Trophoblast cell (in vitro differentiated cells and primary cell): ENCODE results near the gene MID2.
"Not testable (repeated sequence)": the region's sequence is repeated elsewhere in the genome, so short reads cannot be mapped to it uniquely, and the experiment has no call there.

ENCODE experiments used
- DNase-seq, 2 donors: peaks; one replicate each; pipeline ENCODE4 v3.0.0-alpha.2; 2016
- H2AFZ ChIP-seq: 2 replicates; pipeline ENCODE4 v1.6.1; 2013; ENCODE audit warnings: low read length, moderate library complexity, mild to moderate bottlenecking; ENCODE audit not compliant: insufficient read depth, poor library complexity
- H2AK5ac ChIP-seq: 2 replicates; pipeline ENCODE4 v1.6.1; 2013; ENCODE audit warnings: mild to moderate bottlenecking, low read length
- H2BK120ac ChIP-seq: 2 replicates; pipeline ENCODE4 v1.6.1; 2013; ENCODE audit warnings: low read length, mild to moderate bottlenecking, moderate library complexity; ENCODE audit not compliant: insufficient read depth, poor library complexity
- H2BK12ac ChIP-seq: 2 replicates; pipeline ENCODE4 v1.6.1; 2013; ENCODE audit warnings: mild to moderate bottlenecking, low read length, moderate library complexity
- H2BK5ac ChIP-seq: 2 replicates; pipeline ENCODE4 v1.6.1; 2013; ENCODE audit warnings: low read length, low read depth, moderate library complexity, mild to moderate bottlenecking; ENCODE audit not compliant: poor library complexity
- H3K14ac ChIP-seq: 2 replicates; pipeline ENCODE4 v1.6.1; 2013; ENCODE audit warnings: mild to moderate bottlenecking, low read length
- H3K18ac ChIP-seq: 2 replicates; pipeline ENCODE4 v1.6.1; 2013; ENCODE audit warnings: mild to moderate bottlenecking, low read length
- H3K23ac ChIP-seq: 2 replicates; pipeline ENCODE4 v1.6.1; 2013; ENCODE audit warnings: low read length
- H3K27ac ChIP-seq: 2 replicates; pipeline ENCODE4 v1.5.1; 2013; ENCODE audit warnings: low read depth, mild to moderate bottlenecking, inconsistent platforms, low read length, moderate library complexity
- H3K27me3 ChIP-seq: 2 replicates; pipeline ENCODE4 v1.6.1; 2013; ENCODE audit warnings: inconsistent platforms, mild to moderate bottlenecking, low read length, moderate library complexity; ENCODE audit not compliant: insufficient read depth
- H3K36me3 ChIP-seq, 2 experiments: 1 replicate in 1 of 2; 2 replicates in 1 of 2; pipeline ENCODE4 v1.6.1; 2013; ENCODE audit warnings: low read length in 2 of 2, mild to moderate bottlenecking in 2 of 2, moderate library complexity in 1 of 2; ENCODE audit not compliant: insufficient read depth in 2 of 2, control insufficient read depth in 1 of 2
- H3K4ac ChIP-seq: 2 replicates; pipeline ENCODE4 v1.6.1; 2013; ENCODE audit warnings: low read depth, mild to moderate bottlenecking, low read length, moderate library complexity
- H3K4me1 ChIP-seq, 2 experiments: 1 replicate in 1 of 2; 2 replicates in 1 of 2; pipeline ENCODE4 v1.6.1; 2013; ENCODE audit warnings: low read length in 2 of 2, mild to moderate bottlenecking in 2 of 2, moderate library complexity in 1 of 2; ENCODE audit not compliant: insufficient read depth in 2 of 2, control insufficient read depth in 1 of 2
- H3K4me2 ChIP-seq: 2 replicates; pipeline ENCODE4 v1.6.1; 2013; ENCODE audit warnings: inconsistent platforms, mild to moderate bottlenecking, low read length, moderate library complexity
- H3K4me3 ChIP-seq: 2 replicates; pipeline ENCODE4 v1.5.1; 2013; ENCODE audit warnings: mild to moderate bottlenecking, low read depth, low read length, inconsistent platforms
- H3K79me1 ChIP-seq: one replicate; pipeline ENCODE4 v1.6.1; 2013; ENCODE audit warnings: low read length
- H3K79me2 ChIP-seq: 2 replicates; pipeline ENCODE4 v1.6.1; 2013; ENCODE audit warnings: low read length, mild to moderate bottlenecking; ENCODE audit not compliant: control insufficient read depth, insufficient read depth, poor library complexity
- H3K9ac ChIP-seq: 2 replicates; pipeline ENCODE4 v1.6.1; 2013; ENCODE audit warnings: mild to moderate bottlenecking, low read length
- H3K9me3 ChIP-seq: 2 replicates; pipeline ENCODE4 v1.6.1; 2013; ENCODE audit warnings: low read depth, mild to moderate bottlenecking, control low read depth, inconsistent platforms, low read length; ENCODE audit not compliant: insufficient read depth
- H4K12ac ChIP-seq: 2 replicates; pipeline ENCODE4 v1.6.1; 2013; ENCODE audit warnings: low read depth, mild to moderate bottlenecking, low read length, moderate library complexity
- H4K8ac ChIP-seq: 2 replicates; pipeline ENCODE4 v1.6.1; 2013; ENCODE audit warnings: low read depth, mild to moderate bottlenecking, low read length, moderate library complexity
- H4K91ac ChIP-seq: one replicate; pipeline ENCODE4 v1.6.1; 2013; ENCODE audit warnings: low read depth, mild to moderate bottlenecking, low read length, moderate library complexity
- WGBS: extraction: QIAGEN DNeasy Blood & Tissue Kit; methylation state at CpG from one replicate; pipeline ENCODE4 v1.1.7; 2013; ENCODE audit warnings: missing lambda C conversion rate; ENCODE audit not compliant: insufficient read length, insufficient coverage; ENCODE audit errors: extremely low coverage; 5-methylcytosine and 5-hydroxymethylcytosine counted together

The MID2 gene

DNA sequence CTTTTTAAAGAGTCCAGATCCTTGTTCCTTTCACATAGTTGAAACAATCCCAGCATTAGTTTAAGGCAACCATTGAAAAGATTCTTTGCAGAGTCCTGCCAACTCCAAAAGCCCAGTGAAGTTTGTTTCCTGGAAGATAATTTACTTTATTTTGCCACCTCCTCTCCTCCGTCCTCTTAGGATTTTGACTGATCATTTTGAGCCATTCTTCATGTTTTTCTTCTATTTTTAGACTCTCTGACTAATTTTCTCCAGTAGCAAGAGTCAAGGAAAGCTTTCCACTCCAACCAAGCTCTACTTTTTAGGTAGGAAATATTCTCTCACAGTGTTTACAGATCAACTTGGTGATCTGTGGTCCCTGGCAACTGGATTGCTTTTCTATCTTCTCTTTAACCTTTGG lies 37.8 kb upstream of the MID2 start:
- H3K4me2 ChIP-seq, result no peak overlapping the region
- H3K79me1 ChIP-seq, result no peaks in the 10 kb centered on the region
- H3K27ac ChIP-seq, result no peak overlapping the region
- no peaks in the 10 kb centered on the region for H3K27me3 ChIP-seq
- H2BK12ac ChIP-seq, result no peak overlapping the region
- H2BK5ac ChIP-seq, result no peak overlapping the region
- H4K12ac ChIP-seq, result no peak overlapping the region
- H3K23ac ChIP-seq, result no peak overlapping the region
- H3K18ac ChIP-seq, result no peak overlapping the region
- no peaks in the 10 kb centered on the region for H3K9me3 ChIP-seq
- no peak overlapping the region for H3K4ac ChIP-seq
- no peak overlapping the region for H4K8ac ChIP-seq
- DNase-seq, result no peak
- H2AFZ ChIP-seq, result no peak overlapping the region
- H3K9ac ChIP-seq, result no peak overlapping the region
- H3K4me1 ChIP-seq, result no peaks in the 10 kb centered on the region
- H3K4me3 ChIP-seq, result no peak overlapping the region
- no peaks in the 10 kb centered on the region for H3K36me3 ChIP-seq
- H3K79me2 ChIP-seq, result no peaks in the 10 kb centered on the region
- no CpG with 5 or more reads among the region's 1 CpG for WGBS
- no peak overlapping the region for H4K91ac ChIP-seq
- no peak overlapping the region for H3K14ac ChIP-seq
- no peak overlapping the region for H2AK5ac ChIP-seq
- no peak overlapping the region for H2BK120ac ChIP-seq

DNA sequence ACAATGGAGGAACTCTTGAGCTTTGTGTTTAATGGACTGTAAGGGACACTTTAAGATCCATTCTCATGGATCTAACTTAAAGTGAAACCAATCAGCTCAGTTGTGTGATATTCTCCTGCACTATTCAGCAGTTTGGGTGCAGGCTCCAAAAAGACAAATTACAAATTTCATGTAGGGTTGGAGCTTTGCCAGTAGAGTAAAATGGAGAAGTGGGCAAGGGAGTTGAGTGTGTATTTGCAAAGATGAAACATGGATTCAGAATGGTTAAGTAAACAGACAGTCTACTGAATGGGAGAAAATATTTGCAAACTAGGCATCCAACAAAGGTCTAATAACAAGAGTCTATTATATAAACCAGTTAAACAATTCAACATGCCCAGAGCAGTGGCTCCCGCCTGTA lies 21.2 kb upstream of the MID2 start:
- Histone ChIP-seq H2BK5ac (no peak overlapping the region), H3K4ac (no peak overlapping the region)

DNA sequence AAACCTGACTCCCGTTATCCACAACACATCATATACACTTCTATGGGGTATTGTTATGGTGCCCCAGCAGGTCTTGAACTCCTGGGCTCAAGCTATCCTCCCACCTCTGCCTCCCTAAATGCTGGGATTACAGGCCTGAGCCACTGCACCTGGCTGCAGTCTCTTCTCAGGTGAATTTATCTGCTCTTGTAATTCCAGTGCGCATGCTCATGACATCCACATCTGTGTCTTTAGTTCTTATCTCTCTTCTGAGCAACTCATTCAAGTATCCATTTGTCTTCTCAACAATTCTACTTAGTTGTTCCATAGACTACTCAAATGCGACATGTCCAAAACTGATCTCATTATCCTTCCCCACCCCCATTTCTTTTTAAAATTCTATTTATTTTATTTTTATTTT lies 20.5 kb upstream of the MID2 start:
- Histone ChIP-seq H3K4me2 (no peak overlapping the region), H3K9me3 (no peaks in the 10 kb centered on the region), H3K79me1 (no peaks in the 10 kb centered on the region), H3K27ac (no peak overlapping the region), H3K36me3 (no peaks in the 10 kb centered on the region), H4K12ac (no peak overlapping the region), H2AK5ac (no peak overlapping the region), H4K91ac (no peak overlapping the region), H3K23ac (no peak overlapping the region), H3K4ac (no peak overlapping the region), H3K4me3 (no peak overlapping the region), H3K18ac (no peak overlapping the region), H3K14ac (no peak overlapping the region), H3K79me2 (no peaks in the 10 kb centered on the region), H3K27me3 (no peaks in the 10 kb centered on the region), H2BK5ac (no peak overlapping the region), H3K9ac (no peak overlapping the region), H3K4me1 (no peaks in the 10 kb centered on the region), H2AFZ (no peak overlapping the region), H2BK120ac (no peak overlapping the region), H4K8ac (no peak overlapping the region), H2BK12ac (no peak overlapping the region)
- no CpG with 5 or more reads among the region's 3 CpGs for WGBS
- DNase-seq, result no peak

More for the DNA sequence above, 21.2 kb upstream of the MID2 start:
- Histone ChIP-seq H2BK12ac (no peak overlapping the region), H3K4me1 (no peaks in the 10 kb centered on the region), H3K14ac (no peak overlapping the region), H3K27me3 (no peaks in the 10 kb centered on the region), H3K79me2 (no peaks in the 10 kb centered on the region), H4K12ac (no peak overlapping the region), H2AK5ac (no peak overlapping the region), H3K4me2 (no peak overlapping the region), H3K79me1 (no peaks in the 10 kb centered on the region), H2AFZ (no peak overlapping the region), H3K9me3 (no peaks in the 10 kb centered on the region), H2BK120ac (no peak overlapping the region), H3K18ac (no peak overlapping the region), H3K23ac (no peak overlapping the region), H3K4me3 (no peak overlapping the region), H4K8ac (no peak overlapping the region), H3K36me3 (no peaks in the 10 kb centered on the region), H4K91ac (no peak overlapping the region), H3K9ac (no peak overlapping the region), H3K27ac (no peak overlapping the region)
- DNase-seq, result no peak
- WGBS, result no CpG with 5 or more reads among the region's 1 CpG

DNA sequence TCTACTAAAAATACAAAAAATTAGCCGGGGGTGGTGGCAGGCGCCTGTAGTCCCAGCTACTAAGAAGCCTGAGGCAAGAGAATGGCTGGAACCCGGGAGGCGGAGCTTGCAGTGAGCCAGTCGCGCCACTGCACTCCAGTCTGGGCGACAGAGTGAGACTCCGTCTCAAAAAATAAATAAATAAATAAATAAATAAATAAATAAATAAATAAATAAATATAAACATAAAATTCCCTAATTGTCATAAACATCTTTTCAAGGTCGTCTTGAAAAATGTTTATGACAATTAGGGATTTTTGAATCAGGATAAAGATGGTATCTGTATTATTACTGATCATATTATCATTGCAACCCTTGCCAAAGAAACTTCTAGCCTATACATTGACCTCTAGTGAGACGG lies 15.6 kb upstream of the MID2 start:
- H2BK120ac ChIP-seq, H3K14ac ChIP-seq, DNase-seq, H3K36me3 ChIP-seq, H3K79me1 ChIP-seq, H3K23ac ChIP-seq, H3K9ac ChIP-seq, H4K12ac ChIP-seq, H2AK5ac ChIP-seq, H4K8ac ChIP-seq, H3K27me3 ChIP-seq, H3K79me2 ChIP-seq, H3K18ac ChIP-seq, H3K9me3 ChIP-seq, H3K4me2 ChIP-seq, H2BK12ac ChIP-seq, H2BK5ac ChIP-seq, H3K27ac ChIP-seq, H4K91ac ChIP-seq, H3K4me1 ChIP-seq, H3K4ac ChIP-seq, H3K4me3 ChIP-seq, H2AFZ ChIP-seq: not testable (repeated sequence)
- WGBS, result no CpG with 5 or more reads among the region's 10 CpGs
